MG63 (cell line): ENCODE data around the gene PHACTR1. TPM values are rescaled to one million over a fixed set of nuclear protein-coding genes. Genes with fewer than 3 reads are reported as not detected.

Source experiments
- DNase-seq: peaks from one replicate; pipeline ENCODE4 v3.0.0-alpha.2; 2020
- H3K27me3 ChIP-seq: fragments of 250-450 bp; sonication (Bioruptor Pico); 2 replicates; pipeline ENCODE4 v1.5.1; 2020; ENCODE audit warnings: mild to moderate bottlenecking, moderate library complexity
- H3K36me3 ChIP-seq: fragments of 250-450 bp; sonication (Bioruptor Pico); 2 replicates; pipeline ENCODE4 v1.5.1; 2020; ENCODE audit warnings: mild to moderate bottlenecking, moderate library complexity
- H3K4me3 ChIP-seq: fragments of 250-450 bp; sonication (Bioruptor Pico); 2 replicates; pipeline ENCODE4 v1.5.1; 2020; ENCODE audit warnings: mild to moderate bottlenecking, moderate library complexity
- H3K9me3 ChIP-seq: fragments of 250-450 bp; sonication (Bioruptor Pico); 2 replicates; pipeline ENCODE4 v1.5.1; 2020; ENCODE audit warnings: mild to moderate bottlenecking, moderate library complexity
- total RNA-seq: library from RNA; depleted of rRNA; stranded (reverse); fragments of >200 nt; shearing (Covaris generic); gene quantifications from 2 replicates; pipeline ENCODE4 v1.2.3, GENCODE V29; 2014; ENCODE audit warnings: low replicate concordance

PHACTR1 gene
- total RNA-seq, 1 experiment from 2014 or later: 0.20 TPM

DNA sequence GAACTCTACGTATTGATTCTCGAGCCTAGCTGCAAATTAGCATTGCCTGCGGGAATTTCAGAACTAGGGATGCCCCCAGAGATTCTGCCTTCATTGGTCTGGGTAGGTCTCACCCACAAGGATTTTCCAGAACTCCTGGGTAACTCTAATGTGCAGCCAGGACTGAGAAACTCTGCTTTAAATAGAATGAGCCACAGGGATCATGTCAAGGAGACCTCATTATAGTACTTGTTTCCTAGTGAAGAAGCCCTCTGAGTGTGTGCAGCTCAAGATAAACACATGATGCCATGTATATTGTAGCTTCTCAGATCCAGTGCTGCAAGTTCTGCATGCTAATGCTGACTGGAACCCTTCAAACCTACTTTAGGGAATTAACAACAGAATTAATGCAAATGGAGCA, 179.2 kb downstream of the PHACTR1 start:
- peaks cover 24% of the 10 kb centered on the region for H3K27me3 ChIP-seq
- no peak overlapping the region for H3K4me3 ChIP-seq
- DNase-seq: no peak
- peaks cover 8% of the 10 kb centered on the region for H3K9me3 ChIP-seq
- no peaks in the 10 kb centered on the region for H3K36me3 ChIP-seq

DNA sequence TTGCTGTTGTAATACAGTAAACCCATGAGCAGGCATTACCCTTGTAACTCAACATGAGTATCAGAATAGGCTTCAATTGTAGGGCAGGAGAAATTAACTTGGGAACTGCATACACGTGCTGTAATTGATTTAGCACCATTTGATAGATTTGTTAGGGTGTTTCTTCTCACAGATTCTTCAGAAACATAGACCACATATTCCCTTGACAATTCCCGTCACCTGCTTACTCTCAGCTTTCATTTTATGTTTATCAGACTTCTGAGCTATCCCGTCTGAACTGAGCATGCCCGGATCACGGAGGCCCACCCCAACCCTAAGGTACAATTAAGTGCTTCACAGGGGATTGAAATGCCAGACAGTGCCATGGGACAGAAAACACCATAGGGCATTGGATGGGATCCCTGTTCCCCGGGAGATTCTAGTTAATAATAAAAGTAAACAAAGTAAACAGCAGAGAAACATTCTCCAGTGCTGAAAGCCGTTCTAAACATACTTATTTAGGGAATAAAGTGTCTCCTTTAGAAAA, 179.7 kb downstream of the PHACTR1 start:
- Histone ChIP-seq H3K27me3 (peaks cover 24% of the 10 kb centered on the region), H3K36me3 (no peaks in the 10 kb centered on the region), H3K4me3 (no peak overlapping the region), H3K9me3 (peaks cover 8% of the 10 kb centered on the region)
- DNase-seq: no peak

DNA sequence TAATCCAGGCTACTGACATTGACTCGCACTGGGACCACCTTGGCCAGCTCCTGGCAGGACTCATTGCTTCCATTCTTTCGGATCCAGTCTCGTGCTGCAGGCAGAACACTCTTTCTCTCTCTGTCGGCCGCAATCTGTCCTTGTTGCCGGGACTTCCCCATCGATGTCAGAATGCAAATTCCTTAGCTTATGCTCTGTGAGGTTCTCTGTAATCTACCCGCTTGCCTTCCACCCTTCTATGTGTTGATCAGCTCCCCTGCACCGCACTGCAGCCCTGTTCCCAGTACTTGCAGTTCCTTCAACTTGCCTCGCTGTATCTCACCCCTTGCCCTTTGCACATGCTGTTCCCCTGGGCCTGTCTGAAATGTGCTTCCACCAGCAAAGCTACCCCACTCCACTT, 182.0 kb downstream of the PHACTR1 start:
- Histone ChIP-seq H3K4me3 (no peak overlapping the region), H3K36me3 (no peaks in the 10 kb centered on the region), H3K27me3 (peaks cover 33% of the 10 kb centered on the region), H3K9me3 (no peaks in the 10 kb centered on the region)
- DNase-seq: no peak

DNA sequence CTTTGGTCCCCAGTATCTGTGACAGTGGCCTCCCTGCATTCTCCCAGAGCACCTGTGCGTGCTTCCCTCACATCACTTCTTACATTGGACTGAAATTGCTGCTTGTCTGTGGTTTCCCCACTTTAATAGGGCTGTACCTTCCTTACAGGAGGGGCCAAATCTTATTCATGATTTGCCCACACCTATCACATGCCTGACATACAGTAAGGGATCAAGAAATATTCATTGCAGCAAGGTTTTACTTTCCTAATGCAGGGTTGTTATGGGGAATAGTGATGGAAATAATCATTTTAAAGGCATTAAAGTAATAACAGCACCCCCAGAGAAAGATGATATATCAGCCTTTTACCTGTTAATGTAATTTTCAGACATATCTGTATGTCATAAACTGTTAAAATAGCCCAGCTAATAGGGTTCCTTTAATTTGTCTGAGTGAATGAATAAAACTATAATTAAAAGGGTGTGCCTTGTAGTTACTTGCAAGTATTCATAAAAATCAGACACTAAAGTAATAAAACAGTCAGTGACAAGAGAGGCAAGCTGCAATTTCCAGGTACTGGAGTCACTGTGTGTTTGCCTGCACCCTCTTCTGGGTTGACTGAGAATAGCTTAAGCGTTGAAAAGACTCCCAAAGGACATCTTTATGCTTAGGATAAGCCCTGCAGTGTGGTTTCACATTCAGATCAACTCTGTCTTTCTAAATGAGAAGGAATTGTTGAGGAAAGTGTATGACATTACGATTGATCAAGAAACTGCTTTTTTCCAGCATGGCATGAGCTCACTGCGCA, 182.7 kb downstream of the PHACTR1 start:
- Histone ChIP-seq H3K9me3 (no peaks in the 10 kb centered on the region), H3K27me3 (peaks cover 39% of the 10 kb centered on the region), H3K4me3 (no peak overlapping the region), H3K36me3 (no peaks in the 10 kb centered on the region)
- DNase-seq: no peak

DNA sequence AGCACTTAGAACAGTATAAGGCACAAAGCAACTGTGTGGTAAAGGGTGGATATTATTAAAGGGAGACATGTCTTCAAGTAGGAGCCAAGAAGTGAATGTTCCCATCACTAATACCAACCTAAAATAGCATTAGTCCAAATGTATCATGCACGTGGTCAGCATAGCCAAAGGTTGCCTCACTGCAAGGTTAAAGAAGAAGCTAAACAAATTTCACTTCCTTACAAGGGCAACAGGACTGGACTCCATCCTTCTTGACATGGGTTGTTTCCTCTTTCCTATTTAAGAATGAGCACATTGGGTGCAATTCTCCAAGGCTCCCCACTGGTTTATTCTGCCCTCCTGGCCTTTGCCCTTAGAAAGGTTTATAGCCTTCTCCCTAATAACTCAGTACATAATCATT, 186.7 kb downstream of the PHACTR1 start:
- no peak for DNase-seq
- H3K36me3 ChIP-seq: no peaks in the 10 kb centered on the region
- no peaks in the 10 kb centered on the region for H3K9me3 ChIP-seq
- no peak overlapping the region for H3K4me3 ChIP-seq
- peaks cover 47% of the 10 kb centered on the region for H3K27me3 ChIP-seq

DNA sequence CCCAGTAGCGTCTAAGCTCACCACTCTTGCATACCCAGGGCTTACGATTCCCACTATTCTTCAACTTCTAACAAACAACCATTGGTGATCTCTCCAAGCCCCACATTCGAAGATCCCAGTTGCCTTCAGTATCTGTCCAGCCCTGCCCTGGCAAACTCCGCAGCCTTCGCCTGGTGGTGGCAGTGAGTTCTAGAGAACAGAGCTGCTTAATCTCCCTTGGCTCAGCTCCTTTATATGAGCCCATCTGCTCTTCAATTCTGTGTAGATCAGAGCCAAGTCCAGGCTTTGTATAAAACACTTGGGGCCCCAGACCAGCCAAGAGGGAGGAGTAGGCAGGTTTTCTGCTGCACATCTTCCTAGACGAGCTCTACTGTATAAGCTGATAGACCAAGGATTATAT, 193.3 kb downstream of the PHACTR1 start:
- Histone ChIP-seq H3K9me3 (no peaks in the 10 kb centered on the region), H3K36me3 (no peaks in the 10 kb centered on the region), H3K4me3 (no peak overlapping the region)

DNA sequence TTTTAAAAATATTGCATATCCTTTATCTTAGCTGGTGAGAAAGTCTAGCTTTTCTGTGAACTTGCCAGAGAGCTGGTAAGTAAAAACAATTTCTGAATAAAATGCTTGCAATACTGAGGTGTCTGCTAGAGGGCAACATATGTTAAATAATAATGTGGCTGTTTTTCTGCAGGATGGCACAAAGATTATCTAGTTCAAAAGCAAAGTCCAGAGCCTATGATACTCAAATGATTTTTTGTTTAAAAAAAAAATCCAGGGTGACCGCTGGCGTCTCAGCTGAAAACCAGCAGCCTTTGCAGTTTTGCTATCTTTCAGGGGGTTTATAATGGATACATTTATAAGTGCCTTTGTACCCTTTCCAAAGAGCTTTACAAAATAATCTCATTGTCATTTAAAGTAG, 194.9 kb downstream of the PHACTR1 start:
- no peak for DNase-seq
- H3K36me3 ChIP-seq: no peaks in the 10 kb centered on the region

More for the DNA sequence above, 193.3 kb downstream of the PHACTR1 start:
- DNase-seq: peak; percentile 13
- peaks cover 32% of the 10 kb centered on the region for H3K27me3 ChIP-seq

DNA sequence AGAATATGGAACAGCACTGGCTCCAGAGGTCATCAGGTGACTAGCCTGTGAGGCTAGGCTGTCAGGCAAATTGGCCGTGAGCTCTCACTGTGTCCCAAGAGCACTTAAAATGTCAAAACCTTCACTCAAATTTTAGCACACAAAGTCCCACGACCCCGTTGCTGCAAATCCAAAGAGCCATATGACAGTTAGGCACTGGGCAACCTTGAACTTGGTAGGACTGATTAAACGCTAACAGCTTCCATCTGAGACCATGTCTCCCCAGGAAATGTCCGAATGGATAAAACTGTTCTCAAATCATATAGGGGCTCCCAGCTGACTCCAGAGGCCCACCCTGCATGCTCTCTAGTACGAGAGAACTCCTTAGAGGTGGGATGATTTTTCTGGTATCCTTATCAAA, 196.6 kb downstream of the PHACTR1 start:
- Histone ChIP-seq H3K4me3 (no peak overlapping the region), H3K36me3 (no peaks in the 10 kb centered on the region), H3K9me3 (no peaks in the 10 kb centered on the region; the same call in 1 of the 2 replicates), H3K27me3 (peaks cover 15% of the 10 kb centered on the region)
- no peak for DNase-seq

More for the DNA sequence above, 194.9 kb downstream of the PHACTR1 start:
- peaks cover 23% of the 10 kb centered on the region for H3K27me3 ChIP-seq
- no peaks in the 10 kb centered on the region for H3K9me3 ChIP-seq
- no peak overlapping the region for H3K4me3 ChIP-seq

DNA sequence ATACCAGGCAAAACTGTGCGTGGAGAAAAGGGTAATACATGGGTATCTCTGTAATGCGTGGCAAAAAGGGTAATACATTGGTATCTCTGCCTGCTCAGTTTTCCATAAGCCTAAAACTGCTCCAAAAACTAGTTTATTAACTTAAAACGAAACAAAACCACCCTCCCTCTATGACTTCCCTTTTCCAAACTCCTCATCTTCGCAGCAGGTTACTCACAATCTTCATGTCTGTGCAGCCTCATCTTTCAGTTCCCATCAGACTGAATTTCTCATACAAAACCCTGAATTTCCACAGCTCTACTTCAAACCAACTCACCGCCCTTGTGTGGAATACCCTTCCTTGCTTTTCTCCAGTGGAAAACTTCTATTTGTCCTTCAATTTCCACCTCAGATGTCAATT, 199.4 kb downstream of the PHACTR1 start:
- H3K9me3 ChIP-seq: no peaks in the 10 kb centered on the region; the same call in 1 of the 2 replicates
- DNase-seq: no peak
- peaks cover 5% of the 10 kb centered on the region for H3K27me3 ChIP-seq
- H3K36me3 ChIP-seq: no peaks in the 10 kb centered on the region
- H3K4me3 ChIP-seq: no peak overlapping the region

DNA sequence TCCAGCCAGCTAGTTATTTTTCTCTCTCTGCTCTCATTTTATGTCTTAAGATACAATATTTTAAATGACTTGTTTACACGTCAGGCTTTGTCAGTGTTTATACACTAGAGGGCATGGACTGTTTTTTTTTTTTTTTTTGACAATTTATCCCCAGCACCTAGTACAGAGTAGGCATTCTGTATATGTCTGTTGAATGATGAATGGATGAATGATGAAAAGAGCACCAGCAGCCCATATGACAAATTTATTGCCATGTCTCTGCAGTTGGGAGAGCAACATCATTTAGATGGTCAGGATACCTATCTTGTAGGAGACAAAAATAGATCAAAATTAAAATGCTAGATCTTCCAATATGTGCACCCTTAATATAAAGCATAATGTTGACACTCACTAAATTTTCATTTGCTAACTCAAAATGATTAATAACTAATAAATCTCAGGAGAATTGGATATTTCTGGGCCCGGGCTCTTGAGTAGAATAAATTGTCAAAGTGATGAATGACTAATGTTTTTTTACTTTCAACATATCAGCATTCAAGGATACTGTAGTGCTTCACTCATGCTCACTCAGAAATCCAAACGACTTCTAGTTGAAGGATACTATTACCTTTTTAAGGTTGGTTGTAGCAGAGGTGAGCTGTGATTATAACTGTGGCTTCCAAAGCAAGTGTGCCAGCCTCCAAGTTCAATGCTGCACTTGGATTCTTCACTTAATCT, 200.0 kb downstream of the PHACTR1 start:
- no peaks in the 10 kb centered on the region; the same call in 1 of the 2 replicates for H3K9me3 ChIP-seq
- DNase-seq: no peak
- H3K4me3 ChIP-seq: no peak overlapping the region
- peaks cover 3% of the 10 kb centered on the region for H3K27me3 ChIP-seq
- H3K36me3 ChIP-seq: no peaks in the 10 kb centered on the region

DNA sequence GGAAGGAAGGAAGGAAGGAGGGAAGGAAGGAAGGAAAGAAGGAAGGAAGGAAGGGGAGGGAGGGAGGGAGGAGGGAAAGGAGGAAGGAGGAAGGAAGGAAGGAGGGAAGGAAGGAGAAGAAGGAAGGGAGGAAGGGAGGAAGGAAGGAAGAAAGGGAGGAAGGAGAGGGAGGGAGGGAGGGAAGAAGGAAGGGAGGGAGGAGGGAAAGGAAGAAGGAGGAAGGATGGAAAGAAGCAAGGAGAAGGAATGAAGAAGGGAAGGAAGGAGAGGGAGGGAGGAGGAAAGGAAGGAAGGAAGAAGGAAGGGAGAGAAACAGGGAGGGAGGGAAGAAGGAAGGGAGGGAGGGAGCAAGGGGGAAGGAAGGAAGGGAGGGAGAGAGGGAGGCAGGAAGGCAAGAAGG, 204.9 kb downstream of the PHACTR1 start:
- Histone ChIP-seq H3K27me3 (peaks cover 7% of the 10 kb centered on the region), H3K36me3 (no peaks in the 10 kb centered on the region), H3K4me3 (no peak overlapping the region), H3K9me3 (no peaks in the 10 kb centered on the region; the same call in none of the 2 replicates)
- no peak for DNase-seq

DNA sequence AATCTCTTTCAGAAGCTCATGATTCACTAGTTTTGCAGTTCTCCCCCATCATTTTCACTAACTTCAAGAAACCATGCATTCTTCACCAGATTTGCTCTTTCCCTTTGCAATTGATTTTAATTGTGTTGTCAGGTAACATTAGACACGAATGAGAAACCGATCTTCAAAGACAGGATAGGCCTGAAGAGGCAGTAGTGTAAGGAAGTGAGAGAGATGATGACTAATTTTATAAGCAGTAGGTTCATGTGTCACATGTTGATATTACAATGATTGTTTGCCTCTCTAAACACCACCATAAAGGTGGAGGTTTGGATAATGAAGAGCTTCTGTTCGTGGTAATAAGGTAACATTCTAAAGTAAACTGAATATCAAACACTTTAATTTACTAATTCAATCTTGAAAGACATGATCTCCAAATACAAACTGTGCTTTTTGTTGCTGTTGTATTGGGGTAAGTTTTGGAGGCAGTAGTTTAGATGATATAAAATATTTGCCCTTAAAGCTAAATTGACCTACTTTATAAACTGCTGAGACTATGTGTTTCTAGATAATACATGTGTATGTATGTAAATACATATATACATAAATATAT, 207.2 kb downstream of the PHACTR1 start:
- H3K27me3 ChIP-seq: peaks cover 4% of the 10 kb centered on the region; the same call in 1 of the 2 replicates
- DNase-seq: no peak

DNA sequence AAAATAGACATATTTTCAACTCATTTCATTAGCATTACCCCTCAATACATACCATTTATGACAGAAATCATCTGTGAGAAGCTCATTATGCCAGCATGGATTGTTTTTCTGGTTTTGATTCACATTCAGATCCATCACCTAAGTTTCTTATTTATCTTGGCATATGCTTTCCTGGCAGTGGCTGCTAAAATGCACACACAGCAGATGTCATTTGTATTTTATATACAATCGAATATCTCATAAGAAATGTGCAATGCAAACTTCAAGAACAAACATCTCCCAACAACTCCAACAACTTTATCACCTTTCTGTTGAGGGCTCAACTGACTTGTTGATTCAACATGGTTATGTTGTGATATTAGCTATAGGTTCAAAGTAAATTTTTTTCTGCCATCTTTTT, 208.3 kb downstream of the PHACTR1 start:
- no peaks in the 10 kb centered on the region for H3K36me3 ChIP-seq
- no peak for DNase-seq
- H3K4me3 ChIP-seq: no peak overlapping the region
- peaks cover 8% of the 10 kb centered on the region; the same call in 1 of the 2 replicates for H3K27me3 ChIP-seq
- no peaks in the 10 kb centered on the region; the same call in 1 of the 2 replicates for H3K9me3 ChIP-seq

More for the DNA sequence above, 207.2 kb downstream of the PHACTR1 start:
- Histone ChIP-seq H3K9me3 (no peaks in the 10 kb centered on the region; the same call in 1 of the 2 replicates), H3K36me3 (no peaks in the 10 kb centered on the region), H3K4me3 (no peak overlapping the region)

DNA sequence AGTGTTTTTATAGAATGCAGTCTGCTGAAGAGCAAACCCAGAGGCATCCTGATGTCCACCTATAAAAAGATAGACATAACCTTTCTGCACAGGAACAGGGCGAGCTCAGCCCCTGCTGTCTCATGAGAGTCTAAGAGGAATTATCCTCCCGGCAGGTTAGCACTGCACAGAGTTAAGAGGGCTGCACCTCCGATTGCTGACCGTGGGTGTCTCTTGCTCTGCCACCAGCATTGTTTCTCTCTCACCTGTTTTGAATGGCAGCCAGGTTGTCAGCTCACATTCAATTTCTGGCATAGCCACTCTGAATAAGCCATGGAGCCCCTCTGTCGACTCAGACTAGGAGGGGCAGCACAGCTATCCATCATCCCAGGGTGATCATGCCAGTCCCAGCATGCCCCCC, 211.2 kb downstream of the PHACTR1 start:
- Histone ChIP-seq H3K4me3 (no peak overlapping the region), H3K27me3 (peaks cover 8% of the 10 kb centered on the region; the same call in 1 of the 2 replicates), H3K9me3 (no peaks in the 10 kb centered on the region; the same call in 1 of the 2 replicates), H3K36me3 (no peaks in the 10 kb centered on the region)
- no peak for DNase-seq

DNA sequence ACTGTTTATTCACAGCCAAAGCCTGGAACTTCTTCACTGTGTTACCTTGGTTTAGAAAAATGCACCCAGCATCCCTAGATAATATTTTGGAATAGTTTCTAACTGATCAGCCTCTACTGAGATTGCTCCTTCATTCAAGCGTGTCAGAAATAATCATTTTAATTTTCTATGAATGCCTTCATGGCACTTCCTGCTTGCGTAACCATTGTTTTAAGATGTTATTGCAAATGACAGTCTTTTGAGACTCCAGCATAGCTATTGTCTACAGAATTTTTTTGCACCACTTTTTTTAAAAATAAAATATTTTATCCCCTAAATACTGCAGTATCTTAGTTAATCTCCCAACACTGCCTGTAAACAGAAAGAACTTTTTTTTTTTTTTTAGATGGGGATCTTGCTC, 213.1 kb downstream of the PHACTR1 start:
- Histone ChIP-seq H3K4me3 (no peak overlapping the region), H3K27me3 (peaks cover 8% of the 10 kb centered on the region; the same call in 1 of the 2 replicates), H3K36me3 (no peaks in the 10 kb centered on the region), H3K9me3 (no peaks in the 10 kb centered on the region)
- DNase-seq: no peak

DNA sequence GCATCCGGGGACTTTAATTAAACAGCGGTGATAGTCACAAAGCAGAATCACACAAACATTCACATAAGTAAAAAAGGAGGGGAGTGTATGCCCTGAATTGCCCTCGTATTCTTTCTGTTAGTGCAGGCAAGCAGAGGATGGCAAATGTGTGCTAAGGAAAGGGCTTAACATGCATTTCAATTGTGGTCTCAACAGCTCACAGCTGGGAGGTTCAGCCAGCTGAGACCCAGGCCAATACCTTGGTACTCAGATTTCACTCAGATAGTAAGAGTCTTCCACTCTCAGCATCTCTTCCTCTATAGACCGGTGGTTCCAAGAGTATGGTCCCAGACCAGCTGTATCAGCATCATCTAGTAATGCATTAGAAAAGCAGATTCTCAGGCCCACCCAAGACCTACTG, 215.1 kb downstream of the PHACTR1 start:
- H3K9me3 ChIP-seq: no peaks in the 10 kb centered on the region
- DNase-seq: no peak

DNA sequence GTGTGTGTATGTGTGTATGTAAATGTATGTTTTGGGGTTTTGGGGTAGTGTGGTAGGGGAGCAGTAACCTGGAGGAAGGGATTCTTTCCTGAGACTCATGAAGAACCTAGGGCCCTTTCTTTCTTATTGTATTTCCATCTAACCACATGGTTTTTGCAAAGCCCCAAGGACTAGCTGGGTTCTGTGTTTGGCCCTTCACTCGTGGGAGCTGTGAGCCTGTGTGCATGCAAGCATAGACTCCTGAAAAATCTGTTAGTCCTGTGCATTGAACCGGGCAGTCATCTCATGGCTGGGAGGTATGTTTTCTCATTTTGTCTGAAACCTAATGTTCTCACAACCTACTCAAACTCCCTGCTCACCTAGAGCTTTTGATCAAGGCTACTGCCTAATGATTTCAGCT, 219.1 kb downstream of the PHACTR1 start:
- Histone ChIP-seq H3K36me3 (no peaks in the 10 kb centered on the region), H3K4me3 (no peak overlapping the region), H3K9me3 (no peaks in the 10 kb centered on the region), H3K27me3 (no peaks in the 10 kb centered on the region; the same call in 1 of the 2 replicates)
- no peak for DNase-seq

More for the DNA sequence above, 215.1 kb downstream of the PHACTR1 start:
- Histone ChIP-seq H3K27me3 (peaks cover 4% of the 10 kb centered on the region; the same call in 1 of the 2 replicates), H3K4me3 (no peak overlapping the region), H3K36me3 (no peaks in the 10 kb centered on the region)
